ENCODE results near the gene HLA-DRB5. TPM values are rescaled to one million over a fixed set of nuclear protein-coding genes. Genes with fewer than 3 reads are reported as not detected.

HLA-DRB5 gene
- total and polyA plus RNA-seq, 2 donors (not counting 1 experiment from before 2014, with no cell fraction given) = 23.8 to 174 TPM

DNA sequence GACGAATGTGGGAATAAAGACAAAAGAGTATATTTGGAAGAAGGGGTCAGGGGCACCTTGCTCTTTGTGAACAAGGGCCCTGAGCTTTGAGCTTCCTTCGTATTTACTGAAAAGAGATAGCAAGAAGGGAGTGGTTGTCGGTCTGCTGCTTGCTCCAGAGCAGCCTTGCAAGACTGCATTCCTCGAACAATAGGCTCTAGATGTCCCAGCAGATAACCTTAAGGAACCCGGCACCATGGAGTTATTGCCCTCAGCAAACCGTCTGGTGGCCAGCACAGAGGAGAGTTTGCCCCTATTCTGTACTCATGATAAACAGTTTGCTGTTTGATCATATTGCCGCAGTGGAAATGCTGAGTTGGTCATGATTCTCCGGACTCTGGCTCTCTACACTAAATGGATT lies 36.9 kb upstream of the HLA-DRB5 start:
- Mint-ChIP-seq H3K27ac (no peak overlapping the region), H3K27me3 (no peaks in the 10 kb centered on the region), H3K4me3 (no peak overlapping the region), H3K9me3 (ENCODE audit: insufficient read depth) (no peaks in the 10 kb centered on the region), H3K4me1 (peaks cover 5% of the 10 kb centered on the region)
- no peak overlapping the region for H3K27ac ChIP-seq (ENCODE audit: low read length in 2 of 2)
- no peaks in the 10 kb centered on the region for H3K9me3 ChIP-seq (ENCODE audit: control extremely low read depth in 1 of 3, control insufficient read depth in 2 of 3, insufficient read depth in 1 of 3, low read length in 2 of 3)
- H3K9ac ChIP-seq (ENCODE audit: low read length) = no peak overlapping the region
- H3K27me3 ChIP-seq (replicated peaks in 1 of 4; ENCODE audit: control extremely low read depth in 1 of 4, control insufficient read depth in 3 of 4, insufficient read depth in 4 of 4, low read length in 3 of 4) = no peaks in the 10 kb centered on the region
- DNase-seq (no peak), ATAC-seq (ENCODE audit: low read depth) (no peak)
- intact Hi-C loops (cut with micrococcal nuclease) = no loop called here
- H3K4me2 ChIP-seq (replicated peaks; ENCODE audit: low read depth, low read length, poor library complexity, severe bottlenecking) = no peak overlapping the region
- ChIA-PET POLR2A (no interaction called here), CTCF (no interaction called here)
- no peaks in the 10 kb centered on the region for H3K79me2 ChIP-seq (ENCODE audit: control insufficient read depth, insufficient read depth, low read length)
- no peak overlapping the region for H2AFZ ChIP-seq (ENCODE audit: insufficient read depth, low read depth, low read length, poor library complexity, severe bottlenecking)
- H4K20me1 ChIP-seq (ENCODE audit: control insufficient read depth, insufficient read depth, low read length, poor library complexity, severe bottlenecking) = no peaks in the 10 kb centered on the region
- H3K4me3 ChIP-seq (ENCODE audit: control extremely low read depth in 1 of 5, extremely low read depth in 1 of 5, insufficient read depth in 1 of 5, low read depth in 2 of 5, low read length in 4 of 5) = no peak overlapping the region
- WGBS (ENCODE audit: insufficient coverage) = no CpG with 5 or more reads among the region's 8 CpGs
- no peaks in the 10 kb centered on the region for H3K4me1 ChIP-seq (ENCODE audit: control insufficient read depth in 2 of 2, insufficient read depth in 2 of 2, low read length in 2 of 2)
- H3K36me3 ChIP-seq (replicated peaks in 1 of 2; ENCODE audit: control extremely low read depth in 1 of 2, control insufficient read depth in 1 of 2, extremely low read depth in 1 of 2, insufficient read depth in 2 of 2, low read length in 1 of 2) = no peaks in the 10 kb centered on the region
- no peak for TF ChIP-seq EZH2 (IDR thresholded peaks at IDR 0.05; ENCODE audit: borderline replicate concordance, insufficient read depth, low read depth, low read length, poor library complexity, severe bottlenecking)
- TF ChIP-seq, protein P1, sequence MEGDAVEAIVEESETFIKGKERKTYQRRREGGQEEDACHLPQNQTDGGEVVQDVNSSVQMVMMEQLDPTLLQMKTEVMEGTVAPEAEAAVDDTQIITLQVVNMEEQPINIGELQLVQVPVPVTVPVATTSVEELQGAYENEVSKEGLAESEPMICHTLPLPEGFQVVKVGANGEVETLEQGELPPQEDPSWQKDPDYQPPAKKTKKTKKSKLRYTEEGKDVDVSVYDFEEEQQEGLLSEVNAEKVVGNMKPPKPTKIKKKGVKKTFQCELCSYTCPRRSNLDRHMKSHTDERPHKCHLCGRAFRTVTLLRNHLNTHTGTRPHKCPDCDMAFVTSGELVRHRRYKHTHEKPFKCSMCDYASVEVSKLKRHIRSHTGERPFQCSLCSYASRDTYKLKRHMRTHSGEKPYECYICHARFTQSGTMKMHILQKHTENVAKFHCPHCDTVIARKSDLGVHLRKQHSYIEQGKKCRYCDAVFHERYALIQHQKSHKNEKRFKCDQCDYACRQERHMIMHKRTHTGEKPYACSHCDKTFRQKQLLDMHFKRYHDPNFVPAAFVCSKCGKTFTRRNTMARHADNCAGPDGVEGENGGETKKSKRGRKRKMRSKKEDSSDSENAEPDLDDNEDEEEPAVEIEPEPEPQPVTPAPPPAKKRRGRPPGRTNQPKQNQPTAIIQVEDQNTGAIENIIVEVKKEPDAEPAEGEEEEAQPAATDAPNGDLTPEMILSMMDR (IDR thresholded peaks at IDR 0.05) = no peak

DNA sequence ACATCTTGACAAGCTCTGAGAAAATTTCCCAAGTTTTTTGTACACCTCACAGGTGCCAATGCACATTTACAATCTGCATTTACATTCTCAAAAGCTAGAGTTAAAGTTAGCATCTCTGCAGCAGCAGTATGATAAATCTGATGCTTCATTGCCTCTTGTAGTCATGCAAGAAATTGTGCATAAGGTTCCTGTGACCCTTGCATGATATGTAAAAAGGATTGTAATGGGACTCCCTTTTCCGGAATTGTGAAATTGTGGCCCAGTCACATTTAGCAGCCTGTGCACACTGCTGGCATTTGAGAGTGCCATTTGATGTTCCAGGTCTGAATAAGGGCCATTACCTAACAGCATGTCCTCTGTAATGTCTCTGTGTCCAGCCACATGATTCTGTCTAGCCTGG lies 35.4 kb upstream of the HLA-DRB5 start:
- Mint-ChIP-seq H3K9me3 (ENCODE audit: insufficient read depth) (no peaks in the 10 kb centered on the region), H3K27ac (no peak overlapping the region), H3K4me1 (peaks cover 2% of the 10 kb centered on the region), H3K4me3 (no peak overlapping the region), H3K27me3 (no peaks in the 10 kb centered on the region)
- Histone ChIP-seq H3K27me3 (replicated peaks in 1 of 4; ENCODE audit: control extremely low read depth in 1 of 4, control insufficient read depth in 3 of 4, insufficient read depth in 4 of 4, low read length in 3 of 4) (no peaks in the 10 kb centered on the region), H2AFZ (ENCODE audit: insufficient read depth, low read depth, low read length, poor library complexity, severe bottlenecking) (no peak overlapping the region), H3K4me2 (replicated peaks; ENCODE audit: low read depth, low read length, poor library complexity, severe bottlenecking) (no peak overlapping the region), H3K4me3 (ENCODE audit: control extremely low read depth in 1 of 5, extremely low read depth in 1 of 5, insufficient read depth in 1 of 5, low read depth in 2 of 5, low read length in 4 of 5) (no peak overlapping the region), H3K9me3 (ENCODE audit: control extremely low read depth in 1 of 3, control insufficient read depth in 2 of 3, insufficient read depth in 1 of 3, low read length in 2 of 3) (no peaks in the 10 kb centered on the region), H3K36me3 (replicated peaks in 1 of 2; ENCODE audit: control extremely low read depth in 1 of 2, control insufficient read depth in 1 of 2, extremely low read depth in 1 of 2, insufficient read depth in 2 of 2, low read length in 1 of 2) (no peaks in the 10 kb centered on the region), H3K27ac (ENCODE audit: low read length in 2 of 2) (no peak overlapping the region), H3K4me1 (ENCODE audit: control insufficient read depth in 2 of 2, insufficient read depth in 2 of 2, low read length in 2 of 2) (no peaks in the 10 kb centered on the region), H3K79me2 (ENCODE audit: control insufficient read depth, insufficient read depth, low read length) (no peaks in the 10 kb centered on the region), H4K20me1 (ENCODE audit: control insufficient read depth, insufficient read depth, low read length, poor library complexity, severe bottlenecking) (no peaks in the 10 kb centered on the region), H3K9ac (ENCODE audit: low read length) (no peak overlapping the region)
- ATAC-seq (ENCODE audit: low read depth) (no peak), DNase-seq (no peak)
- POLR2A ChIA-PET = no interaction called here
- no CpG with 5 or more reads among the region's 1 CpG for WGBS (ENCODE audit: insufficient coverage)
- intact Hi-C loops (cut with micrococcal nuclease) = no loop called here
- TF ChIP-seq, protein P1 (IDR thresholded peaks at IDR 0.05) = no peak
- TF ChIP-seq EZH2 (IDR thresholded peaks at IDR 0.05; ENCODE audit: borderline replicate concordance, insufficient read depth, low read depth, low read length, poor library complexity, severe bottlenecking) = no peak
- CTCF ChIA-PET = no interaction called here

All from B cell (primary cell).